HEK293 (cell line): ENCODE results near the gene FAF2.

Experiments used
- CTCF ChIA-PET: fragments of 350-600 bp; formaldehyde crosslinking; extraction: SDS; loops from one replicate; lab custom pipeline; 2021; ENCODE audit warnings: antibody characterized with exemption; lab: Yijun Ruan, JAX
- POLR2A ChIA-PET: fragments of 300-600 bp; formaldehyde crosslinking; extraction: SDS; loops from one replicate; lab custom pipeline; 2020; ENCODE audit warnings: antibody characterized with exemption, inconsistent platforms; lab: Yijun Ruan, JAX
- H3K27ac ChIP-seq: fragments of 200-500 bp; sonication (Bioruptor generic); 2 replicates; pipeline ENCODE4 v1.5.1; 2014; ENCODE audit warnings: low read depth, low read length, control low read depth, inconsistent platforms; ENCODE audit errors: extremely low read depth
- H3K36me3 ChIP-seq, 2 experiments: fragments of 200-500 bp in 1 of 2; sonication (Bioruptor generic) in 1 of 2; 1 replicate in 1 of 2; 2 replicates in 1 of 2; pipeline ENCODE4 v1.5.1; 2014 to 2017; ENCODE audit warnings: inconsistent platforms in 2 of 2, low read length in 2 of 2; ENCODE audit not compliant: control insufficient read depth in 2 of 2, insufficient read depth in 1 of 2
- H3K4me1 ChIP-seq: fragments of 200-500 bp; sonication (Bioruptor generic); 2 replicates; pipeline ENCODE4 v1.5.1; 2014; ENCODE audit warnings: mild to moderate bottlenecking, low read length, inconsistent platforms; ENCODE audit not compliant: control insufficient read depth, insufficient read depth
- H3K4me3 ChIP-seq: 2 replicates; pipeline ENCODE4 v1.5.1; 2011; ENCODE audit warnings: low read depth, mild to moderate bottlenecking, control low read depth, low read length, moderate library complexity
- H3K9me3 ChIP-seq: fragments of 200-500 bp; sonication (Bioruptor generic); 2 replicates; pipeline ENCODE4 v1.5.1; 2014; ENCODE audit warnings: low read depth, low read length, inconsistent platforms; ENCODE audit not compliant: control insufficient read depth, insufficient read depth
- BCL11B ChIP-seq: fragments of 450-650 bp; formaldehyde crosslinking; IDR thresholded peaks from 2 replicates; pipeline ENCODE4 v1.5.1; 2016; ENCODE audit warnings: low read depth, missing biosample characterization, missing genetic modification characterization
- HOXD13 ChIP-seq: sonication (generic); formaldehyde crosslinking; IDR thresholded peaks from 2 replicates; pipeline ENCODE4 v1.8.0; 2022; ENCODE audit warnings: missing genetic modification reagents, borderline replicate concordance
- MZF1 ChIP-seq: fragments of 450-650 bp; formaldehyde crosslinking; IDR thresholded peaks from 2 replicates; pipeline ENCODE4 v1.5.1; 2017; ENCODE audit warnings: missing biosample characterization, missing genetic modification characterization, borderline replicate concordance
- SETDB1 ChIP-seq: IDR thresholded peaks from one replicate; pipeline ENCODE4 v1.6.1; 2017; ENCODE audit warnings: mild to moderate bottlenecking, low read length, moderate library complexity, mixed read lengths; ENCODE audit not compliant: insufficient read length
- SP2 ChIP-seq: fragments of 450-650 bp; formaldehyde crosslinking; IDR thresholded peaks from 2 replicates; pipeline ENCODE4 v1.5.1; 2016; ENCODE audit warnings: missing biosample characterization, missing genetic modification characterization
- ZBTB1 ChIP-seq: fragments of 450-650 bp; formaldehyde crosslinking; IDR thresholded peaks from 2 replicates; pipeline ENCODE4 v1.5.1; 2016; ENCODE audit warnings: missing biosample characterization, missing genetic modification characterization
- ZNF132 ChIP-seq: fragments of 450-650 bp; formaldehyde crosslinking; IDR thresholded peaks from 2 replicates; pipeline ENCODE4 v1.5.1; 2017; ENCODE audit warnings: missing biosample characterization, missing genetic modification characterization, borderline replicate concordance
- ZNF311 ChIP-seq: fragments of 450-650 bp; formaldehyde crosslinking; IDR thresholded peaks from 2 replicates; pipeline ENCODE4 v1.5.1; 2017; ENCODE audit warnings: missing biosample characterization, missing genetic modification characterization, borderline replicate concordance
- ZNF521 ChIP-seq: fragments of 450-650 bp; formaldehyde crosslinking; IDR thresholded peaks from 2 replicates; pipeline ENCODE4 v1.5.1; 2017; ENCODE audit warnings: missing biosample characterization, mild to moderate bottlenecking, missing genetic modification characterization
- ZNF600 ChIP-seq: fragments of 450-650 bp; formaldehyde crosslinking; IDR thresholded peaks from 2 replicates; pipeline ENCODE4 v1.5.1; 2016; ENCODE audit warnings: missing biosample characterization, missing genetic modification characterization
- ZNF660 ChIP-seq: fragments of 450-650 bp; IDR thresholded peaks from 2 replicates; pipeline ENCODE4 v1.5.1; 2018; ENCODE audit warnings: missing biosample characterization, mild to moderate bottlenecking, missing genetic modification characterization
- TF ChIP-seq, protein P1 (sequence below): fragments of 450-650 bp; formaldehyde crosslinking; IDR thresholded peaks from 2 replicates; pipeline ENCODE4 v1.5.1; 2016; ENCODE audit warnings: missing biosample characterization, missing genetic modification characterization
- TF ChIP-seq, protein P2 (sequence below): fragments of 450-650 bp; formaldehyde crosslinking; IDR thresholded peaks from 2 replicates; pipeline ENCODE4 v1.5.1; 2016; ENCODE audit warnings: missing biosample characterization, missing genetic modification characterization, low read depth
- TF ChIP-seq, protein P3 (sequence below): fragments of 450-650 bp; formaldehyde crosslinking; IDR thresholded peaks from 2 replicates; pipeline ENCODE4 v1.5.1; 2017; ENCODE audit warnings: missing biosample characterization, missing genetic modification characterization
- TF ChIP-seq, protein P4 (sequence below): fragments of 450-650 bp; formaldehyde crosslinking; IDR thresholded peaks from 2 replicates; pipeline ENCODE4 v1.5.1; 2017; ENCODE audit warnings: missing biosample characterization, missing genetic modification characterization
- TF ChIP-seq, protein P5 (sequence below): fragments of 450-650 bp; IDR thresholded peaks from 2 replicates; pipeline ENCODE4 v1.5.1; 2018; ENCODE audit warnings: missing biosample characterization, mild to moderate bottlenecking, missing genetic modification characterization
- TF ChIP-seq, protein P6 (sequence below): fragments of 450-650 bp; formaldehyde crosslinking; IDR thresholded peaks from 2 replicates; pipeline ENCODE4 v1.5.1; 2016; ENCODE audit warnings: missing biosample characterization, missing genetic modification characterization
- TF ChIP-seq, protein P7 (sequence below): fragments of 450-650 bp; formaldehyde crosslinking; IDR thresholded peaks from 2 replicates; pipeline ENCODE4 v1.5.1; 2016; ENCODE audit warnings: missing biosample characterization, missing genetic modification characterization

Gene FAF2

DNA sequence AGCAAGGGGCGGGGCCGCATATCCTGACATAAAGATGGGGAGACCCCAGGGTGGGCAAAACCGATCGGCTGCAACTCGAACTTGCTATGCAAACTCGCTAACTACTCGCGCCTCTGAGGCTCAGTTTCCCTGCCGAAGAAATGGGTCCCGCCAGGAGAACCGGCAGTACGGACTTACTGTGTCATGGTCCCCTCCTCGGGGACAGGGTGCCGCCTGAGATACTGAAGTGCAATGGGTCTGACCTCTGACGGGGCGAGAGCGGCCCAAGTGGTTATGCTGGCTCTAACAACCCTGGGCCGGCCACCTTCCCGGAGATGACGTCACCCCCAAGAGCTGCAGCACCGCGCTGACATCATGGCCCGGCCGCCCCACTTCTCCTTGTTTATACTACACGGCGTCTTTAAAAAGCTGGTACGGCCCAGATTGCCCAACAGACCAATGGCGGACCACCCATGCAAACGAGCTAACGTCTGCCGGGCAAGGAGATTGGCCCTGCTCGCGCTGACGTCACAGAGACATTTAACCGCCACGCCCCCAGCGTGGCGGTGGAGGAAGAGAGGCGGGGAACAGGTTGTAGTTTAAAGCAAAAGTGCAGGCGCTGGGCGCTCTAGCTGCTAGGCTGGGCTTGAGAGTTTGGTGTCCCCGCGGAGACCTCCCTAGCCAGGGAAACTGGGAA lies 89.5 kb downstream of the FAF2 start (continued):
- TF ChIP-seq, protein P1, sequence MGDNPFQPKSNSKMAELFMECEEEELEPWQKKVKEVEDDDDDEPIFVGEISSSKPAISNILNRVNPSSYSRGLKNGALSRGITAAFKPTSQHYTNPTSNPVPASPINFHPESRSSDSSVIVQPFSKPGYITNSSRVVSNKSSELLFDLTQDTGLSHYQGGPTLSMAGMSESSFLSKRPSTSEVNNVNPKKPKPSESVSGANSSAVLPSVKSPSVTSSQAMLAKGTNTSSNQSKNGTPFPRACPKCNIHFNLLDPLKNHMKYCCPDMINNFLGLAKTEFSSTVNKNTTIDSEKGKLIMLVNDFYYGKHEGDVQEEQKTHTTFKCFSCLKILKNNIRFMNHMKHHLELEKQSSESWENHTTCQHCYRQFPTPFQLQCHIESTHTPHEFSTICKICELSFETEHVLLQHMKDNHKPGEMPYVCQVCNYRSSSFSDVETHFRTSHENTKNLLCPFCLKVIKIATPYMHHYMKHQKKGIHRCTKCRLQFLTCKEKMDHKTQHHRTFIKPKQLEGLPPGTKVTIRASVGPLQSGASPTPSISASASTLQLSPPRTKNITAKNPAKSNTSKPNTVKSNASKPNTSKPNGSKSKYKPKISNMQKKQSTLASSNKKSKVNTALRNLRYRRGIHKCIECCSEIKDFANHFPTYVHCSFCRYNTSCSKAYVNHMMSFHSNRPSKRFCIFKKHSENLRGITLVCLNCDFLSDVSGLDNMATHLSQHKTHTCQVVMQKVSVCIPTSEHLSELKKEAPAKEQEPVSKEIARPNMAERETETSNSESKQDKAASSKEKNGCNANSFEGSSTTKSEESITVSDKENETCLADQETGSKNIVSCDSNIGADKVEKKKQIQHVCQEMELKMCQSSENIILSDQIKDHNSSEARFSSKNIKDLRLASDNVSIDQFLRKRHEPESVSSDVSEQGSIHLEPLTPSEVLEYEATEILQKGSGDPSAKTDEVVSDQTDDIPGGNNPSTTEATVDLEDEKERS (tag by site-specific recombination), result 0 out of 2 replicates have a peak, but pooled peaks have one; percentile 34
- TF ChIP-seq, protein P2, sequence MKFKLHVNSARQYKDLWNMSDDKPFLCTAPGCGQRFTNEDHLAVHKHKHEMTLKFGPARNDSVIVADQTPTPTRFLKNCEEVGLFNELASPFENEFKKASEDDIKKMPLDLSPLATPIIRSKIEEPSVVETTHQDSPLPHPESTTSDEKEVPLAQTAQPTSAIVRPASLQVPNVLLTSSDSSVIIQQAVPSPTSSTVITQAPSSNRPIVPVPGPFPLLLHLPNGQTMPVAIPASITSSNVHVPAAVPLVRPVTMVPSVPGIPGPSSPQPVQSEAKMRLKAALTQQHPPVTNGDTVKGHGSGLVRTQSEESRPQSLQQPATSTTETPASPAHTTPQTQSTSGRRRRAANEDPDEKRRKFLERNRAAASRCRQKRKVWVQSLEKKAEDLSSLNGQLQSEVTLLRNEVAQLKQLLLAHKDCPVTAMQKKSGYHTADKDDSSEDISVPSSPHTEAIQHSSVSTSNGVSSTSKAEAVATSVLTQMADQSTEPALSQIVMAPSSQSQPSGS, result peak; percentile 100

DNA sequence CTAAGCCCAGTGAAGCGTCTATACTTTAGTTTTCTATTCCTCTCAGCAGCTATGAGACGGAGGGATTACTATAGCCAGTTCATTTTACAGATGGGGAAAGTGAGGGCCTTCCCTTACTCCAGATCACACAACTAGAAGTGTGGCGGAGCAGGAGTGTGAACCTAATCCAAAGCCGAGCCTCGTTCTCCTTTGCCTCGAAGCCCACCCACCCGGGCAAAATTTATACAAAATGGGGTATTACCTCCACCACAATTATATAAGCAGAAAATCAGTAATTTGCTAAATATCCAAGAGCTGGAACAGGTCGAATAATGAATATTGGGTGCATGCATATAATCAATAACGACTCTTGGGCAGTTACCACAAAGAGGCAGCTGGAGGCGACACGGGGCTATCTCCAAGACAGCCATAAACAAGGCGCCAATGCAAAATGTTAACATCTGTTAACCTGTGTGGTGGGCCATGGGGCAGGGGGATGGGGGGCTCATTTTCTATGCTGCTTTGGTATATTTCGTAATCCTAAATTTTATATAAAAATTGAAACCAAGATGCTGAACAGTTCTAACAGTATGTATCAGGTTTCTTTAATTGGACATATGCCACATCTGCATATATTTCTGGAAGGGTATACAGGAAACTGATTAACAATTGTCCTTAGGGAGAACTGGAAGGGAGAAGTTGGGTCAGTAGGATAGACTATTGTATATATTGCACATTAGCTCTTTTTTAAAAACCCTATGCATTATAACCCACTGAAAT lies 90.2 kb downstream of the FAF2 start:
- Histone ChIP-seq H3K4me3 (peak overlapping the region; percentile 21), H3K27ac (no peak overlapping the region; the same call in 1 of the 2 replicates), H3K36me3 (peaks cover 0 to 10% of the 10 kb centered on the region in 2 experiments; a peak in 1 of 3 replicates), H3K9me3 (no peaks in the 10 kb centered on the region), H3K4me1 (peaks cover 7% of the 10 kb centered on the region; the same call in 1 of the 2 replicates)
- ChIA-PET CTCF (interaction anchor here (0.6 to 1.1 kb wide), 4 partner anchors 40 to 132 kb away, joined by 3 to 5 read pairs (median 4); no protein-coding TSS in a partner anchor), POLR2A (interaction anchor here (0.5 to 2.1 kb wide), 15 partner anchors 11 to 464 kb away, joined by 3 to 14 read pairs (median 4); partner anchors contain the start of genes CDHR2, CLTB, EIF4E1B and FAF2)
- no peak for TF ChIP-seq HOXD13
- no peak for TF ChIP-seq SETDB1
- peak; percentile 93 for TF ChIP-seq ZNF600 (tag by site-specific recombination)
- TF ChIP-seq, protein P3, sequence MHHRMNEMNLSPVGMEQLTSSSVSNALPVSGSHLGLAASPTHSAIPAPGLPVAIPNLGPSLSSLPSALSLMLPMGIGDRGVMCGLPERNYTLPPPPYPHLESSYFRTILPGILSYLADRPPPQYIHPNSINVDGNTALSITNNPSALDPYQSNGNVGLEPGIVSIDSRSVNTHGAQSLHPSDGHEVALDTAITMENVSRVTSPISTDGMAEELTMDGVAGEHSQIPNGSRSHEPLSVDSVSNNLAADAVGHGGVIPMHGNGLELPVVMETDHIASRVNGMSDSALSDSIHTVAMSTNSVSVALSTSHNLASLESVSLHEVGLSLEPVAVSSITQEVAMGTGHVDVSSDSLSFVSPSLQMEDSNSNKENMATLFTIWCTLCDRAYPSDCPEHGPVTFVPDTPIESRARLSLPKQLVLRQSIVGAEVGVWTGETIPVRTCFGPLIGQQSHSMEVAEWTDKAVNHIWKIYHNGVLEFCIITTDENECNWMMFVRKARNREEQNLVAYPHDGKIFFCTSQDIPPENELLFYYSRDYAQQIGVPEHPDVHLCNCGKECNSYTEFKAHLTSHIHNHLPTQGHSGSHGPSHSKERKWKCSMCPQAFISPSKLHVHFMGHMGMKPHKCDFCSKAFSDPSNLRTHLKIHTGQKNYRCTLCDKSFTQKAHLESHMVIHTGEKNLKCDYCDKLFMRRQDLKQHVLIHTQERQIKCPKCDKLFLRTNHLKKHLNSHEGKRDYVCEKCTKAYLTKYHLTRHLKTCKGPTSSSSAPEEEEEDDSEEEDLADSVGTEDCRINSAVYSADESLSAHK (tag by site-specific recombination), result 0 out of 2 replicates have a peak, but pooled peaks have one; percentile 18
- TF ChIP-seq MZF1 (tag by site-specific recombination), result 0 out of 2 replicates have a peak, but pooled peaks have one; percentile 16
- no peak for TF ChIP-seq ZNF132 (tag by site-specific recombination)
- TF ChIP-seq ZNF660 (tag by site-specific recombination), result 0 out of 2 replicates have a peak, but pooled peaks have one; percentile 68
- TF ChIP-seq ZBTB1, result no peak
- TF ChIP-seq ZNF521 (tag by site-specific recombination), result no peak
- TF ChIP-seq BCL11B (tag by site-specific recombination), result no peak
- no peak for TF ChIP-seq ZNF311 (tag by site-specific recombination)
- TF ChIP-seq, protein P4, sequence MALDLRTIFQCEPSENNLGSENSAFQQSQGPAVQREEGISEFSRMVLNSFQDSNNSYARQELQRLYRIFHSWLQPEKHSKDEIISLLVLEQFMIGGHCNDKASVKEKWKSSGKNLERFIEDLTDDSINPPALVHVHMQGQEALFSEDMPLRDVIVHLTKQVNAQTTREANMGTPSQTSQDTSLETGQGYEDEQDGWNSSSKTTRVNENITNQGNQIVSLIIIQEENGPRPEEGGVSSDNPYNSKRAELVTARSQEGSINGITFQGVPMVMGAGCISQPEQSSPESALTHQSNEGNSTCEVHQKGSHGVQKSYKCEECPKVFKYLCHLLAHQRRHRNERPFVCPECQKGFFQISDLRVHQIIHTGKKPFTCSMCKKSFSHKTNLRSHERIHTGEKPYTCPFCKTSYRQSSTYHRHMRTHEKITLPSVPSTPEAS, result no peak
- TF ChIP-seq, protein P5, sequence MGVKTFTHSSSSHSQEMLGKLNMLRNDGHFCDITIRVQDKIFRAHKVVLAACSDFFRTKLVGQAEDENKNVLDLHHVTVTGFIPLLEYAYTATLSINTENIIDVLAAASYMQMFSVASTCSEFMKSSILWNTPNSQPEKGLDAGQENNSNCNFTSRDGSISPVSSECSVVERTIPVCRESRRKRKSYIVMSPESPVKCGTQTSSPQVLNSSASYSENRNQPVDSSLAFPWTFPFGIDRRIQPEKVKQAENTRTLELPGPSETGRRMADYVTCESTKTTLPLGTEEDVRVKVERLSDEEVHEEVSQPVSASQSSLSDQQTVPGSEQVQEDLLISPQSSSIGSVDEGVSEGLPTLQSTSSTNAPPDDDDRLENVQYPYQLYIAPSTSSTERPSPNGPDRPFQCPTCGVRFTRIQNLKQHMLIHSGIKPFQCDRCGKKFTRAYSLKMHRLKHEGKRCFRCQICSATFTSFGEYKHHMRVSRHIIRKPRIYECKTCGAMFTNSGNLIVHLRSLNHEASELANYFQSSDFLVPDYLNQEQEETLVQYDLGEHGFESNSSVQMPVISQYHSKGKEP (tag by site-specific recombination), result peak; percentile 5; the same call in 1 of the 2 replicates
- TF ChIP-seq, protein P6, sequence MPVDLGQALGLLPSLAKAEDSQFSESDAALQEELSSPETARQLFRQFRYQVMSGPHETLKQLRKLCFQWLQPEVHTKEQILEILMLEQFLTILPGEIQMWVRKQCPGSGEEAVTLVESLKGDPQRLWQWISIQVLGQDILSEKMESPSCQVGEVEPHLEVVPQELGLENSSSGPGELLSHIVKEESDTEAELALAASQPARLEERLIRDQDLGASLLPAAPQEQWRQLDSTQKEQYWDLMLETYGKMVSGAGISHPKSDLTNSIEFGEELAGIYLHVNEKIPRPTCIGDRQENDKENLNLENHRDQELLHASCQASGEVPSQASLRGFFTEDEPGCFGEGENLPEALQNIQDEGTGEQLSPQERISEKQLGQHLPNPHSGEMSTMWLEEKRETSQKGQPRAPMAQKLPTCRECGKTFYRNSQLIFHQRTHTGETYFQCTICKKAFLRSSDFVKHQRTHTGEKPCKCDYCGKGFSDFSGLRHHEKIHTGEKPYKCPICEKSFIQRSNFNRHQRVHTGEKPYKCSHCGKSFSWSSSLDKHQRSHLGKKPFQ (tag by site-specific recombination), result peak; percentile 87
- TF ChIP-seq, protein P7, sequence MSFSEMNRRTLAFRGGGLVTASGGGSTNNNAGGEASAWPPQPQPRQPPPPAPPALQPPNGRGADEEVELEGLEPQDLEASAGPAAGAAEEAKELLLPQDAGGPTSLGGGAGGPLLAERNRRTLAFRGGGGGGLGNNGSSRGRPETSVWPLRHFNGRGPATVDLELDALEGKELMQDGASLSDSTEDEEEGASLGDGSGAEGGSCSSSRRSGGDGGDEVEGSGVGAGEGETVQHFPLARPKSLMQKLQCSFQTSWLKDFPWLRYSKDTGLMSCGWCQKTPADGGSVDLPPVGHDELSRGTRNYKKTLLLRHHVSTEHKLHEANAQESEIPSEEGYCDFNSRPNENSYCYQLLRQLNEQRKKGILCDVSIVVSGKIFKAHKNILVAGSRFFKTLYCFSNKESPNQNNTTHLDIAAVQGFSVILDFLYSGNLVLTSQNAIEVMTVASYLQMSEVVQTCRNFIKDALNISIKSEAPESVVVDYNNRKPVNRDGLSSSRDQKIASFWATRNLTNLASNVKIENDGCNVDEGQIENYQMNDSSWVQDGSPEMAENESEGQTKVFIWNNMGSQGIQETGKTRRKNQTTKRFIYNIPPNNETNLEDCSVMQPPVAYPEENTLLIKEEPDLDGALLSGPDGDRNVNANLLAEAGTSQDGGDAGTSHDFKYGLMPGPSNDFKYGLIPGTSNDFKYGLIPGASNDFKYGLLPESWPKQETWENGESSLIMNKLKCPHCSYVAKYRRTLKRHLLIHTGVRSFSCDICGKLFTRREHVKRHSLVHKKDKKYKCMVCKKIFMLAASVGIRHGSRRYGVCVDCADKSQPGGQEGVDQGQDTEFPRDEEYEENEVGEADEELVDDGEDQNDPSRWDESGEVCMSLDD, result no peak
- TF ChIP-seq SP2, result no peak
